ENCODE measurements around the gene CARMIL3.

DNA sequence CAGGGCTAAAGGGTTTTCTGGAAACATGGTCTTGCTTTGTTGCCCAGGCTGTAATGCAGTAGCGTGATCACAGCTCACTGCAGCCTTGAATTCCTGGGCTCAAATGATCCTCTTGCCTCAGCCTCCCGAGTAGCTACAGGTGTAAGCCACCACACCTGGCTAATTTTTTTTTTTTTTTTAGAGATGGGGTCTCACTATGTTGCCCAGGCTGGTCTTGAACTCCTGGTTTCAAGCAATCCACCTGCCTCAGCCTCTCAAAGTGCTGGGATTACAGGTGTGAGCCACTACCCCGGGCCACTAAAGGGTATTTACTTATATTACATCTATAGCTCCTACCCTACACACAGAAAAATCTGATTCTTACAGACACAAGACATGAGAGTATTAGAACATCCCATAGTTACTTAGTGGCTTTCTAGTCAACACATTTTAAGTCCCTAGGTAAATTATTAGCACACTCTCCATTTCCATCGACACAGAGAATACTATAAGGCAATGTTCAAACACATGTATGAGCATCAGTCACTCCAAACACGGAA lies 56.6 kb downstream of the CARMIL3 start:
- TF ChIP-seq, protein P1, sequence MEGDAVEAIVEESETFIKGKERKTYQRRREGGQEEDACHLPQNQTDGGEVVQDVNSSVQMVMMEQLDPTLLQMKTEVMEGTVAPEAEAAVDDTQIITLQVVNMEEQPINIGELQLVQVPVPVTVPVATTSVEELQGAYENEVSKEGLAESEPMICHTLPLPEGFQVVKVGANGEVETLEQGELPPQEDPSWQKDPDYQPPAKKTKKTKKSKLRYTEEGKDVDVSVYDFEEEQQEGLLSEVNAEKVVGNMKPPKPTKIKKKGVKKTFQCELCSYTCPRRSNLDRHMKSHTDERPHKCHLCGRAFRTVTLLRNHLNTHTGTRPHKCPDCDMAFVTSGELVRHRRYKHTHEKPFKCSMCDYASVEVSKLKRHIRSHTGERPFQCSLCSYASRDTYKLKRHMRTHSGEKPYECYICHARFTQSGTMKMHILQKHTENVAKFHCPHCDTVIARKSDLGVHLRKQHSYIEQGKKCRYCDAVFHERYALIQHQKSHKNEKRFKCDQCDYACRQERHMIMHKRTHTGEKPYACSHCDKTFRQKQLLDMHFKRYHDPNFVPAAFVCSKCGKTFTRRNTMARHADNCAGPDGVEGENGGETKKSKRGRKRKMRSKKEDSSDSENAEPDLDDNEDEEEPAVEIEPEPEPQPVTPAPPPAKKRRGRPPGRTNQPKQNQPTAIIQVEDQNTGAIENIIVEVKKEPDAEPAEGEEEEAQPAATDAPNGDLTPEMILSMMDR (IDR thresholded peaks at IDR 0.05; ENCODE audit: poor library complexity, severe bottlenecking): no peak
- no peak for TF ChIP-seq EP300 (conservative IDR thresholded peaks at IDR 0.05; ENCODE audit: poor library complexity, severe bottlenecking)

All from neural cell (in vitro differentiated cells).